ENCODE data around the gene MSL3.

The MSL3 gene

GRCh38 chrX:11787564-11787963 is 29.5 kb downstream of the MSL3 start:
- CTCF ChIA-PET: interaction anchor here (0.6 to 1.6 kb wide), 6 partner anchors 8 to 275 kb away, joined by 3 to 6 read pairs (median 4); no protein-coding TSS in a partner anchor
- H3K4me3 ChIP-seq (ENCODE audit: low read depth, low read length): no peak overlapping the region

GRCh38 chrX:11789809-11790208 is 31.8 kb downstream of the MSL3 start:
- TF ChIP-seq ZNF174 (tag by site-specific recombination; IDR thresholded peaks at IDR 0.05) (no peak), ZBTB1 (tag by site-specific recombination; IDR thresholded peaks at IDR 0.05) (no peak), ZBTB21 (tag by site-specific recombination; IDR thresholded peaks at IDR 0.05) (no peak), ZNF544 (tag by site-specific recombination; IDR thresholded peaks at IDR 0.05) (no peak), MZF1 (tag by site-specific recombination; IDR thresholded peaks at IDR 0.05; ENCODE audit: borderline replicate concordance) (no peak), ZNF214 (tag by site-specific recombination; IDR thresholded peaks at IDR 0.05; ENCODE audit: borderline replicate concordance) (no peak), ZNF639 (tag by site-specific recombination; IDR thresholded peaks at IDR 0.05) (no peak)
- Histone ChIP-seq H3K9me3 (ENCODE audit: control insufficient read depth, insufficient read depth, low read depth, low read length) (no peaks in the 10 kb centered on the region), H3K36me3 (ENCODE audit: control insufficient read depth in 2 of 2, insufficient read depth in 1 of 2, low read length in 2 of 2) (no peaks in the 10 kb centered on the region), H3K4me3 (ENCODE audit: low read depth, low read length) (no peak overlapping the region), H3K27ac (ENCODE audit: extremely low read depth, low read depth, low read length) (no peak overlapping the region), H3K4me1 (ENCODE audit: control insufficient read depth, insufficient read depth, low read length) (no peaks in the 10 kb centered on the region; the same call in 1 of the 2 replicates)
- ChIA-PET POLR2A (no interaction called here), CTCF (interaction anchor here (0.6 to 1.8 kb wide), 4 partner anchors 9 to 245 kb away, joined by 3 to 7 read pairs (median 3); no protein-coding TSS in a partner anchor)

More at GRCh38 chrX:11787564-11787963, 29.5 kb downstream of the MSL3 start:
- no peaks in the 10 kb centered on the region for H3K36me3 ChIP-seq (ENCODE audit: control insufficient read depth in 2 of 2, insufficient read depth in 1 of 2, low read length in 2 of 2)
- no peak overlapping the region for H3K27ac ChIP-seq (ENCODE audit: extremely low read depth, low read depth, low read length)
- POLR2A ChIA-PET: no interaction called here
- no peak for TF ChIP-seq ZNF514 (tag by site-specific recombination; IDR thresholded peaks at IDR 0.05)
- TF ChIP-seq ZNF660 (tag by site-specific recombination; IDR thresholded peaks at IDR 0.05): no peak
- TF ChIP-seq ELK4 (IDR thresholded peaks at IDR 0.05; ENCODE audit: borderline replicate concordance, low read depth, low read length): no peak
- 0 out of 2 replicates have a peak, but pooled peaks have one; percentile 41 for TF ChIP-seq CTCF (tag by site-specific recombination; IDR thresholded peaks at IDR 0.05)
- H3K9me3 ChIP-seq (ENCODE audit: control insufficient read depth, insufficient read depth, low read depth, low read length): no peaks in the 10 kb centered on the region
- peaks cover 3% of the 10 kb centered on the region for H3K4me1 ChIP-seq (ENCODE audit: control insufficient read depth, insufficient read depth, low read length)

- CTCF ChIA-PET: no interaction called here
- Histone ChIP-seq H3K9me3 (ENCODE audit: control insufficient read depth, insufficient read depth, low read depth, low read length) (no peaks in the 10 kb centered on the region), H3K36me3 (ENCODE audit: control insufficient read depth in 2 of 2, insufficient read depth in 1 of 2, low read length in 2 of 2) (no peaks in the 10 kb centered on the region), H3K27ac (ENCODE audit: extremely low read depth, low read depth, low read length) (no peak overlapping the region), H3K4me3 (ENCODE audit: low read depth, low read length) (no peak overlapping the region), H3K4me1 (ENCODE audit: control insufficient read depth, insufficient read depth, low read length) (no peaks in the 10 kb centered on the region; the same call in 1 of the 2 replicates)
- POLR2A ChIA-PET: no interaction called here
- no peak for TF ChIP-seq ZSCAN18 (tag by site-specific recombination; IDR thresholded peaks at IDR 0.05)
- no peak for TF ChIP-seq ZNF600 (tag by site-specific recombination; IDR thresholded peaks at IDR 0.05)
- no peak for TF ChIP-seq KLF8 (tag by site-specific recombination; IDR thresholded peaks at IDR 0.05)
- no peak for TF ChIP-seq ZNF366 (tag by site-specific recombination; conservative IDR thresholded peaks at IDR 0.05)
- no peak for TF ChIP-seq ZNF362 (tag by site-specific recombination; IDR thresholded peaks at IDR 0.05)
- TF ChIP-seq ZNF280C (tag by site-specific recombination; IDR thresholded peaks at IDR 0.05): no peak
- no peak for TF ChIP-seq ZNF785 (tag by site-specific recombination; IDR thresholded peaks at IDR 0.05)
- TF ChIP-seq ZNF302 (tag by site-specific recombination; IDR thresholded peaks at IDR 0.05; ENCODE audit: low read depth): no peak
- no peak for TF ChIP-seq ZNF692 (tag by site-specific recombination; IDR thresholded peaks at IDR 0.05)
These were observed 33.1 kb downstream of the MSL3 start for GRCh38 chrX:11791090-11791489.
